ENCODE data around the gene MRPL36. TPM values are rescaled to one million over a fixed set of nuclear protein-coding genes. Genes with fewer than 3 reads are reported as not detected.

Gene MRPL36
- total and polyA plus RNA-seq, 2 of the 4 experiments (the other 2 are of a cell fraction): 85.9 to 103 TPM

DNA sequence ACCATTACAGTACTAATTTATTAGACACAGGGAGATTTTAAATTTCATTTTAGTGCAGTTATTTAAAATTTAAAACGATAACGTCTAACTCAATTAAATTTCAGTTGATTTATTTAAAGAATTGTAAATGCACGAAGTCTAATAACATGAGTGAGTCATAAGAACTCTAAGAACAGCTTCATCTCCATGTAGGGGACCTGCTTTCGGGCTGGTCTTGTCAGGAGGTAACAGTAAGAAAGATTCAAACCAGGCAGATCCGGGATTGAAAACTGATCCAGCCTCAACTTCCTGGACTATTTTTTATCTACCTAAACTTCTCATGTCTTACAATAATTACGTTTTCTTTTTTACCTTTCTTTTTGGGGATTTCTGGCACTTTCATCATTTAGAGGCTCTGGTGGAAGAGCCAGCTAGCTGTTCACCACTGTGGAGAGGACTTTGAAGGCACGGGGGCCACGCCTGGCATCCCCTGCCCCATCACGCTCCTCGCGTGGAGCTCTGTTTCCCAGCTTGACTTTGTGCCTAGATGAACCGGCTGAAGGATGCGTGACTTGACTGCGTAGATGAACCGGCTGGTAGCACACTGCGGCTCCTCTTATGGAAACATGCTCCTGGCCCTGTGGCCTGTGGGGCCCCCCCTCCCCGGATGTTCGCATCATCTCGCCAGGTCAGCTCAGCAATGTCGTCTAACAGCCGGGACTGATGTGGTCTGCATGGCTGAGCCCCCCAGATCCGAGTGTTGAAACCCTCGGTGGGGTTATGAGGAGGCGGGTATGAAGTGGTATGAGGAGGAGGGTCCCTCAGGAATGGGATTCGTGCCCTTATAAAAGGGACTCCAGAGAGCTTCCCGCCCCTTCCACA is 27.6 kb upstream of the MRPL36 start (continued):
- TF ChIP-seq BHLHE40 (IDR thresholded peaks at IDR 0.05; ENCODE audit: low read depth, low read length): no peak

DNA sequence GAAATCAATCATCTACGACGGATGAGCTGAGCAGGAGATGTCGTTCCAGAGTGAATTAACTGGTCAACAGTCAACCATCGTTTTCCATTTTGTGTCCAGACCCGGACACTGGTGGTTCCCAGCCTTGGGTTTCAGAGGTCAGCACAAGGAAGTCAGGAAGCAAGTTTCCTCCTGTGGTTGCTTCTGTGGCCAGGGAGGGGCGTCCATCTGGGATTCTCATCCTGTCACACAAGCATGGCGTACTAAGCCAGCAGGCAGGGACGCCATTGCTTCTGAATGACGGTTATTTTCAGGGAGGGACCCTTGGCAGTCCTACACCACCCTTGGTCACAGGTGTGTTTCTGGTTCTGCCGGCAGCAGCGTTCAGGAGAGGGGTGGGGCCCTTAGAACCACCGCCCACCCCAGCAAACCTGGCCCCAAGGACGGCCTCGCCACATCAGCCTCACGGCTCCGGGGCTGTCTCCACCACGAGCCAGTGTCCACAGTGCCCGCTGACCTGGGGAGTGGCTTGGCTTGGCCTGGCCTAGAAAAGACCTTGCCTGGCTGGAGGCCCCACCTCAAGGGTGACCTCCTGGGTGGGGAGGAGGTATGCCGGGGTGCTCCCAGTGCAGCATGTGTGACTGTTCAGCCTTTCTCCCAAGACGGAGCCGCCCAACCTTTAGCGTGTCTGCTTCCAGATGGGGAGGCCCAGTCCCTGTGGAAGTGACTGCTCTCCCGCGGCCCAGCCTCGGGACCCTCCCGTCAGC is 26.8 kb upstream of the MRPL36 start:
- ChIA-PET POLR2A (ENCODE audit: unreplicated experiment) (no interaction called here), CTCF (no interaction called here)
- H3K9me3 ChIP-seq (ENCODE audit: control insufficient read depth, insufficient read depth, low read length): no peaks in the 10 kb centered on the region
- H3K4ac ChIP-seq (ENCODE audit: low read depth, low read length): no peak overlapping the region
- in situ Hi-C loops (cut with MboI; ENCODE audit: low sequenced_read_pairs) (no loop called here), dilution Hi-C loops (cut with HindIII; ENCODE audit: low sequenced_read_pairs, unreplicated experiment) (no loop called here), intact Hi-C loops (cut with micrococcal nuclease) (no loop called here)
- H3K27me3 ChIP-seq (ENCODE audit: control insufficient read depth, insufficient read depth, low read length): no peaks in the 10 kb centered on the region
- 90% methylated on average over 7 of the region's 26 CpGs; no CpG with 5 or more reads in 1 of the 2 experiments for WGBS, 2 experiments (ENCODE audit: extremely low coverage in 2 of 2, insufficient read length in 1 of 2)
- no peak overlapping the region for H3K9ac ChIP-seq (ENCODE audit: low read depth, low read length)
- DNase-seq (no peak), ATAC-seq (ENCODE audit: low read depth) (no peak)
- H2BK20ac ChIP-seq (ENCODE audit: low read depth, low read length): no peak overlapping the region
- no peak overlapping the region for H2AK9ac ChIP-seq (replicated peaks; ENCODE audit: low read depth, low read length, poor library complexity)
- H2AFZ ChIP-seq (replicated peaks; ENCODE audit: low read length, poor library complexity): no peak overlapping the region
- H3K4me2 ChIP-seq (ENCODE audit: low read depth, low read length): no peak overlapping the region
- H4K5ac ChIP-seq (ENCODE audit: low read depth, low read length): no peak overlapping the region
- H2BK120ac ChIP-seq (ENCODE audit: low read depth, low read length): no peak overlapping the region
- 0 out of 4 replicates have a peak, but pooled peaks cover 0 to 3% of the 10 kb centered on the region in 2 experiments for H3K79me1 ChIP-seq (ENCODE audit: low read depth in 1 of 2, low read length in 2 of 2)
- H4K20me1 ChIP-seq (ENCODE audit: insufficient read depth, low read length): no peaks in the 10 kb centered on the region
- H3K4me1 ChIP-seq (ENCODE audit: control insufficient read depth, insufficient read depth, low read length): no peaks in the 10 kb centered on the region
- no peak overlapping the region for H4K91ac ChIP-seq (ENCODE audit: insufficient read depth, low read depth, low read length)
- H4K8ac ChIP-seq (ENCODE audit: low read depth in 2 of 2, low read length in 2 of 2): no peak overlapping the region
- H3K56ac ChIP-seq (ENCODE audit: extremely low read depth, insufficient read depth, low read length): no peak overlapping the region
- H2AK5ac ChIP-seq (ENCODE audit: low read depth, low read length): no peak overlapping the region
- H2BK15ac ChIP-seq (ENCODE audit: low read depth, low read length): no peak overlapping the region
- BruUV-seq (replicated peaks): no TSS peak
- no peak overlapping the region for H3K14ac ChIP-seq (replicated peaks; ENCODE audit: low read depth, low read length)
- H3K23ac ChIP-seq (ENCODE audit: low read depth, low read length): no peak overlapping the region
- H3K4me3 ChIP-seq (ENCODE audit: insufficient read depth, low read depth, low read length): no peak overlapping the region
- no peak overlapping the region for H3K18ac ChIP-seq (ENCODE audit: low read depth, low read length)
- no peak overlapping the region for H2BK5ac ChIP-seq (ENCODE audit: low read depth, low read length, poor library complexity, severe bottlenecking)
- peaks cover 14% of the 10 kb centered on the region for H3K36me3 ChIP-seq (ENCODE audit: control insufficient read depth, insufficient read depth, low read length)
- peaks cover 2% of the 10 kb centered on the region; the same call in 1 of the 2 replicates for H3K9me1 ChIP-seq (ENCODE audit: insufficient read depth, low read length)
- H3K27ac ChIP-seq (ENCODE audit: insufficient read depth, low read length): no peak overlapping the region
- TF ChIP-seq SMC3 (IDR thresholded peaks at IDR 0.05; ENCODE audit: low read depth, low read length) (no peak), RCOR1 (IDR thresholded peaks at IDR 0.05; ENCODE audit: insufficient replicate concordance, low read length) (no peak), BHLHE40 (IDR thresholded peaks at IDR 0.05; ENCODE audit: low read depth, low read length) (no peak), CHD1 (IDR thresholded peaks at IDR 0.05; ENCODE audit: low read depth, low read length) (no peak), FOS (IDR thresholded peaks at IDR 0.05; ENCODE audit: low read depth, low read length) (no peak), RFX5 (IDR thresholded peaks at IDR 0.05; ENCODE audit: low read depth, low read length) (no peak), CEBPB (IDR thresholded peaks at IDR 0.05; ENCODE audit: low read depth, low read length) (no peak), ELK1 (IDR thresholded peaks at IDR 0.05; ENCODE audit: borderline replicate concordance, low read depth, low read length) (no peak), MXI1 (IDR thresholded peaks at IDR 0.05; ENCODE audit: borderline replicate concordance, low read depth, low read length) (no peak), POLR2A (IDR thresholded peaks at IDR 0.05; ENCODE audit: low read depth, low read length) (no peak), NFE2L2 (IDR thresholded peaks at IDR 0.05; ENCODE audit: low read depth, low read length) (no peak)
- TF ChIP-seq, protein P1, sequence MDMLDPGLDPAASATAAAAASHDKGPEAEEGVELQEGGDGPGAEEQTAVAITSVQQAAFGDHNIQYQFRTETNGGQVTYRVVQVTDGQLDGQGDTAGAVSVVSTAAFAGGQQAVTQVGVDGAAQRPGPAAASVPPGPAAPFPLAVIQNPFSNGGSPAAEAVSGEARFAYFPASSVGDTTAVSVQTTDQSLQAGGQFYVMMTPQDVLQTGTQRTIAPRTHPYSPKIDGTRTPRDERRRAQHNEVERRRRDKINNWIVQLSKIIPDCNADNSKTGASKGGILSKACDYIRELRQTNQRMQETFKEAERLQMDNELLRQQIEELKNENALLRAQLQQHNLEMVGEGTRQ (IDR thresholded peaks at IDR 0.05; ENCODE audit: low read depth, low read length): no peak

Measured in IMR-90 (cell line).